ENCODE measurements around the gene FASN. TPM values are rescaled to one million over a fixed set of nuclear protein-coding genes. Genes with fewer than 3 reads are reported as not detected.

The FASN gene
- total and polyA plus RNA-seq, 2 of the 13 experiments (the other 11 are each of a cell fraction or from before 2014, with no cell fraction given), result 51.7 to 101 TPM

DNA sequence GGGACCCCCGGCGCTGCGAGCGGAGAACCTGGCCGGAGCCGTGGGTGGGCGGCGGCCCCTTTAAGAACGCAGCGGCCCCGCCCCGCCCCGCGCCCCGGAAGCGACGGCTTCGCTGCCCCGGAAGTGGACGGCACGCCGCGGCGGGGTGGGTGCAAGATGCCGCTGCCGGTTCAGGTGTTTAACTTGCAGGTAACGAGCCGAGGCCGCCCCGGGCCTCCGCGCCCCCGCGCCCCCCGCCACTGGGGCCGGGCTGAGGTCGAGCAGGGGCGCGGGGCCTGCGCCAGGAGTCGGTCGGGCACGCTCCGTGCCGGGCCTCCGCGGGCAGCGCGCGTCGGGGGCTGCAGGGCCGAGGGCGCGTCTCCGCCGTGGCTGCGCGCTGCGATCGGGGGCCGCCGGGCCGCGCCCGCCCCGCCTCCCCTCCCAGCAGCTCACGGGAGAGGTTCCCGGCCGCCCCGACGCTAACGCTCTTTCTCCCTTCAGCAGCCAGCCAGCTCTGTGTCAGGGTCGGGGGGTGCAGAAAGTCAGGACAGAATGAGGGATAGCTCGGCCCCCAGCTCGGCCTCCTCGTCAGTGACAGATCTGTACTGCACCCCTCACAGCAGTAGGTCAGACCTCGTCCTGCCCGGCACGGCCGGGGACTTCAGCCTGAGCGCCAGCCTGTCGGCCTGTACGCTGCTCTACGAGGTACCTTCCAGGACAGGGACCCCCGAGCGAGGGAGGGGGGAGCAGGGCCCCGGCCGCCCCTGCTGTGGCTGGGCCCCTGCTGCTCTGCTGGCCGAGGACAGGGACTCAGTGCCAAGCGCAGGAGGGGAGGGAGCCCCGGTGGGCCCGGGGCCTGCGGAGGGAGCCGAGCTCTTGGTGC is 46.0 kb downstream of the FASN start, which contains the start of the genes GPS1 and RFNG (continued):
- TF ChIP-seq SPEN (CRISPR knock-in tag; IDR thresholded peaks at IDR 0.05; ENCODE audit: low read depth) (peak; percentile 67), ZNF704 (CRISPR knock-in tag; IDR thresholded peaks at IDR 0.05; ENCODE audit: borderline replicate concordance) (no peak), RCOR2 (CRISPR knock-in tag; IDR thresholded peaks at IDR 0.05) (no peak), ZBTB3 (CRISPR knock-in tag; IDR thresholded peaks at IDR 0.05; ENCODE audit: borderline replicate concordance, low read depth) (no peak), ZNF713 (CRISPR knock-in tag; IDR thresholded peaks at IDR 0.05) (no peak), ZNF672 (CRISPR knock-in tag; IDR thresholded peaks at IDR 0.05) (no peak), ZNF292 (CRISPR knock-in tag; IDR thresholded peaks at IDR 0.05; ENCODE audit: borderline replicate concordance, low read depth) (no peak), PCBP2 (optimal IDR thresholded peaks at IDR 0.05; ENCODE audit: low read depth, low read length, poor library complexity, severe bottlenecking) (no peak), SIN3B (IDR thresholded peaks at IDR 0.05; ENCODE audit: low read length) (no peak; the same call in 1 of the 2 replicates), YEATS4 (CRISPR knock-in tag; IDR thresholded peaks at IDR 0.05; ENCODE audit: borderline replicate concordance) (peak; percentile 34; the same call in 1 of the 2 replicates), LBX2 (CRISPR knock-in tag; IDR thresholded peaks at IDR 0.05; ENCODE audit: borderline replicate concordance) (no peak), HOMEZ (CRISPR knock-in tag; IDR thresholded peaks at IDR 0.05; ENCODE audit: low read depth) (no peak), JUNB (CRISPR knock-in tag; IDR thresholded peaks at IDR 0.05; ENCODE audit: borderline replicate concordance) (no peak), CREB3 (CRISPR knock-in tag; IDR thresholded peaks at IDR 0.05) (no peak), E2F2 (CRISPR knock-in tag; IDR thresholded peaks at IDR 0.05; ENCODE audit: borderline replicate concordance) (no peak), GPN1 (CRISPR knock-in tag; IDR thresholded peaks at IDR 0.05; ENCODE audit: borderline replicate concordance) (no peak)
- TF ChIP-seq, protein P1, sequence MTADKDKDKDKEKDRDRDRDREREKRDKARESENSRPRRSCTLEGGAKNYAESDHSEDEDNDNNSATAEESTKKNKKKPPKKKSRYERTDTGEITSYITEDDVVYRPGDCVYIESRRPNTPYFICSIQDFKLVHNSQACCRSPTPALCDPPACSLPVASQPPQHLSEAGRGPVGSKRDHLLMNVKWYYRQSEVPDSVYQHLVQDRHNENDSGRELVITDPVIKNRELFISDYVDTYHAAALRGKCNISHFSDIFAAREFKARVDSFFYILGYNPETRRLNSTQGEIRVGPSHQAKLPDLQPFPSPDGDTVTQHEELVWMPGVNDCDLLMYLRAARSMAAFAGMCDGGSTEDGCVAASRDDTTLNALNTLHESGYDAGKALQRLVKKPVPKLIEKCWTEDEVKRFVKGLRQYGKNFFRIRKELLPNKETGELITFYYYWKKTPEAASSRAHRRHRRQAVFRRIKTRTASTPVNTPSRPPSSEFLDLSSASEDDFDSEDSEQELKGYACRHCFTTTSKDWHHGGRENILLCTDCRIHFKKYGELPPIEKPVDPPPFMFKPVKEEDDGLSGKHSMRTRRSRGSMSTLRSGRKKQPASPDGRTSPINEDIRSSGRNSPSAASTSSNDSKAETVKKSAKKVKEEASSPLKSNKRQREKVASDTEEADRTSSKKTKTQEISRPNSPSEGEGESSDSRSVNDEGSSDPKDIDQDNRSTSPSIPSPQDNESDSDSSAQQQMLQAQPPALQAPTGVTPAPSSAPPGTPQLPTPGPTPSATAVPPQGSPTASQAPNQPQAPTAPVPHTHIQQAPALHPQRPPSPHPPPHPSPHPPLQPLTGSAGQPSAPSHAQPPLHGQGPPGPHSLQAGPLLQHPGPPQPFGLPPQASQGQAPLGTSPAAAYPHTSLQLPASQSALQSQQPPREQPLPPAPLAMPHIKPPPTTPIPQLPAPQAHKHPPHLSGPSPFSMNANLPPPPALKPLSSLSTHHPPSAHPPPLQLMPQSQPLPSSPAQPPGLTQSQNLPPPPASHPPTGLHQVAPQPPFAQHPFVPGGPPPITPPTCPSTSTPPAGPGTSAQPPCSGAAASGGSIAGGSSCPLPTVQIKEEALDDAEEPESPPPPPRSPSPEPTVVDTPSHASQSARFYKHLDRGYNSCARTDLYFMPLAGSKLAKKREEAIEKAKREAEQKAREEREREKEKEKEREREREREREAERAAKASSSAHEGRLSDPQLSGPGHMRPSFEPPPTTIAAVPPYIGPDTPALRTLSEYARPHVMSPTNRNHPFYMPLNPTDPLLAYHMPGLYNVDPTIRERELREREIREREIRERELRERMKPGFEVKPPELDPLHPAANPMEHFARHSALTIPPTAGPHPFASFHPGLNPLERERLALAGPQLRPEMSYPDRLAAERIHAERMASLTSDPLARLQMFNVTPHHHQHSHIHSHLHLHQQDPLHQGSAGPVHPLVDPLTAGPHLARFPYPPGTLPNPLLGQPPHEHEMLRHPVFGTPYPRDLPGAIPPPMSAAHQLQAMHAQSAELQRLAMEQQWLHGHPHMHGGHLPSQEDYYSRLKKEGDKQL (CRISPR knock-in tag; IDR thresholded peaks at IDR 0.05; ENCODE audit: low read depth), result no peak

Data from HepG2 (cell line).